Measurements from ENCODE around the gene DRD3.

DNA sequence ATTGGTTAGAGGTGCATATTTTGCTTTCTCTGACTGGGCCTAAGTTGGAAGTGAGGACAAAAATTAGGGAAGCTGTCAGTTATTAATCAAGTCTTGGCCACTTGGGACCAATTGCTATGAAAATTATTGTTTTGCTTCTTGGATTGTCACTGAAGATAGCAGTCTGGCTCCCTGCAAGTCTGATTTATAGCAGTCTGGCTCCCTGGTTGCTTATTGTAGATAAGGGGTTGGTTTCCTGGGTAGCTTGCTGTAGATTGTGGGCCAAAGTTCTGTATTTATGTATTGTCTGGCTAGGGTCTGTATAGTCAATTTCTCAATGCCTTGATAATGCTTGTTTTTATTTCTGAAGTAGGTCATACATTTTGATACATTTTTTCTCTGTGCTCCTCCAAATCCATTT lies 13.3 kb upstream of the DRD3 start:
- TF ChIP-seq CTCF (IDR thresholded peaks at IDR 0.05) (no peak), POLR2AphosphoS5 (IDR thresholded peaks at IDR 0.05) (no peak), POLR2A (IDR thresholded peaks at IDR 0.05) (no peak), EP300 (IDR thresholded peaks at IDR 0.05) (no peak)
